HG03558 (cell line): ENCODE results near the gene ARHGEF17.

Source experiments
- ATAC-seq: cut with Tn5 transposase; IDR thresholded peaks from one replicate; pipeline ENCODE4 v1.9.1; 2021; ENCODE audit warnings: moderate number of reproducible peaks; ENCODE audit not compliant: unreplicated experiment; ENCODE audit errors: extremely low read depth

Gene ARHGEF17

GRCh38 chr11:73325036-73325981, 17.2 kb downstream of the ARHGEF17 start:
- ATAC-seq: no peak

GRCh38 chr11:73326929-73327811, 19.1 kb downstream of the ARHGEF17 start:
- no peak for ATAC-seq

DNA sequence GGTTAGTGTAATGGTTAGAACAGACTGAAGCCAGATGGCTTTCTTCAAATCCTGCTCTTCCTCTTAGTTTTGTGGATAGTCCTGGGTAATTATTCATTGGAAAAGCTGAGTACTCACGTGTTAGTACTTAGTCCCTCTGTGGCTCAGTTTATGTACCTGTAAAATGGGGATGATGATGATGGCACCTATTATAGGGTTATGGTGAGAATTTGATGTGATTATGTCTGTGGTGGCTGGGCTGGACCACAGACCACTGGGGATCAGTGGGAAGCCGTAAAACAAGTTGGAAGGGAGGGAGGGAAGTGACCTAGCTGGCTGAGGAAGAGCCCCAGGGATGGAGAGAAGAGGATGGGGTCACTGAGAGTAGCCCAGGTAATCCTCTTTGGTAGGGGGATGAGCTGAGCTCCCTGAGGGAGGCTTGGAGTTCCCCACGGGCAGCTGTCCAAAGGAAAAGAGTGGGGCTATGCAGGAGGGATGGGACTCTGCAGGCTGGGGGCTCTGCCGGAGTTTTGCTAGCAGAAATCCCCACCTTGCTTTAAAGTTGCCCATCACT, 19.8 kb downstream of the ARHGEF17 start:
- ATAC-seq: no peak

DNA sequence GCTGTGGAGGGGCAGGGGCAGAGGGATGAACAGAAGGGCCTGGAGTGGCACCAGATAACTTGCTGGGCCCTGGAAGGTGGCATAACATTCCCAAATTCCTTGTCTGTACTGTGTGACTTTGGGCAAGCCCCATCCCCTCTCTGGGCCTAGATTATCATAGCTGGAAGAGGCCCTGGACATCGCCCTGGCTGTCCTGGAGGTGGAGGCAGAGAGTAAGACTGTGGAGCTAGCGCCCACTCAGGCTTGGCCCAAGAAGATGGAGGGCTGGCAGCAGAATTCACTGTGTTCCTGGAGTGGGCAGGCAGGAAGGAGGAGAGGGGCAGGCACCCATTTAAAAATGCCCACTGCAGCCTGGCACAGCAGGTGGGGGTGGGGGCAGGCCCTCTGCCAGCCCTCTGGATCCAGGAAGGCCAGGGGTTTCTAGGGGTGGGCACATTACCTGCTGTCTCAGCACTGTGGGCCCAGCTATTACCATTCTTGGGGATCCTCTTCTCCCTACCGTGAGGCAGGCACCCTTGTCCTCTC, 22.6 kb downstream of the ARHGEF17 start:
- no peak for ATAC-seq

DNA sequence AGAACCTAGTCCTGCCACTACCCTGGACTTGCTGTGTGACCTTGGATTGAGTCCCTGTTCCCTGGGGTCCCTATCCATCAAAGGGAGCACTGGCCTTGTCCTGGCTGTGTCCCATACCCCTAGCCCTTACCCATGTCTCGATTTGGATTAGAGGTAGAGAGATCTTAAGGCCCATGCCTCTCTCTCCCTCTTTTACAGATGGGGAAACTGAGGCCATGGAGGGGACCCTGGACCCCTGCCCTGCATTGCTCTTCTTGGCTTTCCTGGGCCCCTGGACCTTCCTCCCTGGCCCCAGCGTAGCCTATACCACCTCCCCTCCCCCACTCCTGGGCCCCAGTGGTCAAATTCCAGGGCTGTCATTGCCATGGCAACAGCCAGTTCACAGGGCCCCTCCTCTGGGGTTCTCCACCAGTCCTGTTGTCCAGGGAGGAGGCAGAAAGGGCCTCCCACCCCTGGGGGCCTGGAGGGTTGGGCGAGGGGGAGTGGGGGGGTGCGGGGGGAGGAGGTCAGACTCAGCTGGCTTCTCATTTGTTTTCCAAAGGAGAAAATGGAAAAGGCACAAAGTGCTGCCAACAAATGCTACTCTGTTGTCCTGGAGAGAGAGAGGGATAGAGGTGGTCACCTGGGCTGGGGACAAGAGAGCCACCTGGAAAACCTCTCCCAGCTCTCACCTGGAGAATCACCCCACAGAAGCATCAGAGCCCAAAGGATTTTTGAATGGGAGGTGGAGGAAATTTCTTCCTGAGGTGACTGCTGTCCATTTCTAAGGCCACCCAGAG, 23.3 kb downstream of the ARHGEF17 start:
- no peak for ATAC-seq

DNA sequence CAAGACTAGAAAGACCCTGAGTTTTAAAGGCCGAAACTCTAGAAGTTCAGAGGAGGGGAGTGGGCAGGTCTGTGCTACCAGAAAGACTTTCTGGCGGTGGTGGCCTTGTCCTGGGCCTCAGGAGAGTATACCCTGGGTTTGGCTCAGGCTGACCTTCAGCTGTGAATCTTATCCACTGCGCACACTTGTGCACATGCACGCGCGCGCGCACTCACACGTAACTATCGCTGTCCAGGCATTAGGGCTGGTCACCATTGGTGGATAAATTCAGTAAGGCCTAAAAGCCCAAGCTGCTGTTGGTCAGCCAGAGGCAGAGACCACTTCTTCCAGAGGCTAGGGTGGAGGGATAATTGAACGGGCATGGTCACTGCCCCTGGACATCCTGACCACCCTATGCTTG, 25.1 kb downstream of the ARHGEF17 start:
- no peak for ATAC-seq

DNA sequence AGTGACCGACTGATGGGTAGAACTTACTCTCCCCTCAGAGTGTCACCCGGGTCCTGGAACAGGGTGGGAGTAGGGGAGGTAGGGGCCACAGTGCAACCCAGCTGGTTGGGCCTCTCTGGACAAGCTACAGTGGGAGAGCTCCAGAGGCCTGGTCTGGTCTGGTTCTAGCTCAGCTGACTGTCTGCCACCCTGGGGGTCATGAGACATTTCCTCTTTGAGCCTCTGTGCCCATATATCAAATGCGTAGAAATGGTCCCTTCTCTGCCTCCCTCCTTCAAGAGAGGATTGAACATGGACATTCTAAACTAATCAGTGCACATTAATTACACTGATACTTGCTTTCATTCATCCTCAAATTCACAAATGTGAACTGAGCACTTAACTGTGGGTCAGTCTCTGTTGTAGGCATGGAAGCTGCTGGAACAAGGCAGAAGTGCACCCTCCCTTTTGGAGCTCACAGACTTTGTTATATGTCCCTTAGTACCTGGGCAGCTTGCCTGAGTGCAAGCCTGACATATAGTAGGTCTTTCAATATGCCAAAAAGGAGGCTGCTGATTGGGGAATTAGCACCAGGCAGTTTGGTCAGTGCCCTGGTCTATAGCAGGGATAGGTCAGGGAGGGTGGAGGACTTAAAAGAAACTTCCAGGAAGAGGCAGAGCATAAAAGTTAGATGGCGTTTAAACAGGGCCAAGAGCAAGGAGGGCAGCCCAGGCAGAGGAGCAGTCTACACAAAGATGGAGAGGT, 25.7 kb downstream of the ARHGEF17 start:
- ATAC-seq: no peak

DNA sequence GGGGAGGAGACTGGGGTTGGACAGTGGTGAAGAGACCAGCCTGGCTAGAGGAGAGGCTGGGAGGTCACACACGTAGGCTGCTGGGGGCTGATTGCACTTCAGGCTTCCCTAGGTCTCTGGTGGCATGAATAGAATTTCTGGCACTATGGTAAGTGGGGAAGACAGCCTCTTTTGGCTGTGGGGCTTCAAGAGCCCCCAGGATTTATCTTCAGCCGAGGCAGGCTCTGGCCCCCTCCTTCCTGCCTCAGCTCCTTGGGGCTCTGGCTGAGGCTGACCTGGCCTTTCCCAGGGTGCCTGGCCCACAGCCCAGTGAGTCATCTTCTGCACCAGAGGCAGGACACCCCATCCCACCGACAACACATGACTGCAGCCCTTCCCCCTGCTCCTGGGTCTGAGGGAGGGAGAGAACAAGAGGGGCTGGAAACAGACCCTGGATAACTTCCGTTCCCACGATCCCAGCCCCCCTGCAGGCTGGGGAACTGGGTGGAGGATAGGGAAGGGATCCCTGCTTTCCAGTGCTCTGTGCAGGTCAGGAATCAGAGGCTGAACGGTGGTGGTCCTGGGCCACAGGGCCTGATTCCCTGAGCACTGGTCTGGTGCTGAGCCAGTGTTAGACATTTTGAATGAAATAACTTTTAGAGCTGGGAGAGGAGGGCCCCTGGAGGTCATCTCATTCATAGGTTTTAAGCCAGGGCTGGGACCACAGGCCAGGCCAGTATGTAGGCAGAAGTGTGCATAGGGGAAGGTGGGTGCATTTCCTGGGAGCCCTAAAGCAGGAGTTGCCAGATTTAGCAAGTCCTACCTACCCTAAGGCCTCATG, 26.5 kb downstream of the ARHGEF17 start:
- ATAC-seq: no peak

GRCh38 chr11:73335204-73335923, 27.3 kb downstream of the ARHGEF17 start:
- ATAC-seq: no peak

- ATAC-seq: no peak
Measured at GRCh38 chr11:73337846-73338245, 29.8 kb downstream of the ARHGEF17 start.

- ATAC-seq: no peak
Measured at GRCh38 chr11:73338279-73338678, 30.2 kb downstream of the ARHGEF17 start.

DNA sequence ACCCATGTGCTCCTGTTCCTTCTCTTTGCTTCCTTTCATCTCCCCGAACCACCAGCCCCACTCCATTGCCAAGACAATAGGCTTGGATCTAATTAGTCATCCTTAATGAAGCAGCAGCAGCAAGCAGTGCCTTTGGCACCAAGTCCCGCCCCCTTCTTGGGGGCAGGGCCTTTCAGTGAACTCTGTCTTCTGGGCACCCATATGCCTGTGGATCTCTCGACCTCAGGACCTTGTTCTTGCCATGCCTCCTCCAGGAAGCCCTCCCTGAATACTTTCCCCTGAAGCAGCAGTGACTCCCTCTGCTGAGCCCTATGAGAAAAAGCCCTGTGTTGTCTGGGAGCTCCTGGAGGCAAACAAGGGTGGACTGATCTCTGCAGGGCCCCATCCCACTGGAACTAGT, 32.1 kb downstream of the ARHGEF17 start:
- ATAC-seq: no peak

- no peak for ATAC-seq
Measured at GRCh38 chr11:73342633-73343032, 34.6 kb downstream of the ARHGEF17 start.

DNA sequence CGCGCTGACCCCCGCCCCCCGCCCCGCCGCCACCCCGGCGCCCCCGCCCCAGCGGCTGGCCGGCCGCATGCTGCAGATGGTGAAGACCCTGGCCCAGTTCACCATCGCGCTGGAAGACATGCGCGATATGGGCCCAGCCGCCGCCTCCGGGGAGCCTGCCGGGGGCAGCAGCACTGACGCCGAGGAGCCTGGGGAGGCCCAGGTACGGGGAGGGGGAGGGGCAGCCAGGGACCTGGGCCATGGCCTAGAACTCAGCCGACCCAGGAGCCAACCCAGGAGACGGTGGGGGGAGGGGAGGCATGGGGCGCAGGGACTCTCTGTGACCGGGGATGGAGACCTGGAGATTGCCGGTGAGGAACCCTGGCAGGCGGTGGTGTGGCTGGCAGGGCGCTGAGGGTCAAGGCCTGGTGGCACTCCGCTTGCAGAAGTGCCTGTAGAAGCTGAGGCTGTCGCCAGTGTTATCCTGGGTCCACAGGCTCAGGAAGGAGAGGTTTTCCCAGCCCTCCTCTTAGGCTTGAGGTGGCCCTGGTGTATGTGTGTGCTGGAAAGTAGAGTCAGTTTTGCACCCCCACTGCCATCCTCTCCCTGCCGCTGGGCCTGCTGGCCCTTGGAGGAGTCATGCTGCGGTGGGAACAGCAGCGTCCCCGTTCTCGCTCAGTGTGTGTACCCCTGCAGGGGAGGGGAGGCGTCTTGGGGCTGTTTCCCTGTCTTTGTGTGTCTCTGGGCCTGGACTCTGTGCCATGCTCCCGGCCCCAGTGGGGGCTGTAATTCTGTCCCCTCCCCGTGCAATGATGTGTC, 35.2 kb downstream of the ARHGEF17 start:
- no peak for ATAC-seq

DNA sequence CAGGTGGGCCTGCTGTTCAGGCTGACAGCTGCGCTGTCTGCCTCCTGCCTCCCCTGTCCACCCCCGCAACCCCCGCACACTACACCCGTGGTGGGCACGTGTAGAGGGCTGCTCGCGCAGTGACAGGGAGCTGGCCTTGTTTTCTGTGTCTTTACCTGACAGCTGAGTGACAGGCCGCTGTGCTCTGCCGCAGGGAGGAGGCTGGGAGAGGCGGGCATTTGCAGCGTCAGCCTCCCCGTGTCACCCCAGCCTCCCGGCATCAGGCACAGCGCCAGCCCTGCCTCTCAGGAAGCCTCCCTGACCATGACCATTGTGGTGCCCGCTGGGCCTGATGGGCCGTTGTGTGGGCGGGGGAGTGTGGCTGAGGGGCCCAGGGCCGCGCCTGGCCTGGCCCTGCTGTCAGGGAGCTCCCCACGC, 36.1 kb downstream of the ARHGEF17 start:
- ATAC-seq: no peak

- ATAC-seq: no peak
Measured at GRCh38 chr11:73345481-73346160, 37.5 kb downstream of the ARHGEF17 start.
